Measurements from ENCODE around the gene AEBP2.

AEBP2 gene

DNA sequence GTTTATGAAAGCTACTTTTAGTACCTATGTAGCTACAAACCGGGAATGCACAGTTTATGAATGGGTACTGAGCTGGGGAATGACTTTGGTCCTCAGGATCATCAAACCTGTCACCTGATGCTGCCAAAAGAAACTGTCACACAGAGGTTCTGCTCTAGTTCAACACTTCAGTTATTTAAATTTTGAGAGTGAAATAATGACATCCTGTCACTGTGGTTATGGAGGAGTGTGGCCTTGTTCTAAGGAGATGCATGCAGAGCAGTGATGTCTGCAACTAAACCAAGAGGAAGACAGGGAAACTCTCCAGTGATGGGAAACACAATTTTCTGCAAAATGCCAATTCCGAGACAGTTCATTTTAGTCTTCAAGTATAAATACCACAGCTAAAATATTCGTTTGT is 4.8 kb upstream of the AEBP2 start:
- H3K4me3 ChIP-seq (ENCODE audit: control insufficient read depth, low read depth, low read length): no peak overlapping the region
- TF ChIP-seq, protein P1, sequence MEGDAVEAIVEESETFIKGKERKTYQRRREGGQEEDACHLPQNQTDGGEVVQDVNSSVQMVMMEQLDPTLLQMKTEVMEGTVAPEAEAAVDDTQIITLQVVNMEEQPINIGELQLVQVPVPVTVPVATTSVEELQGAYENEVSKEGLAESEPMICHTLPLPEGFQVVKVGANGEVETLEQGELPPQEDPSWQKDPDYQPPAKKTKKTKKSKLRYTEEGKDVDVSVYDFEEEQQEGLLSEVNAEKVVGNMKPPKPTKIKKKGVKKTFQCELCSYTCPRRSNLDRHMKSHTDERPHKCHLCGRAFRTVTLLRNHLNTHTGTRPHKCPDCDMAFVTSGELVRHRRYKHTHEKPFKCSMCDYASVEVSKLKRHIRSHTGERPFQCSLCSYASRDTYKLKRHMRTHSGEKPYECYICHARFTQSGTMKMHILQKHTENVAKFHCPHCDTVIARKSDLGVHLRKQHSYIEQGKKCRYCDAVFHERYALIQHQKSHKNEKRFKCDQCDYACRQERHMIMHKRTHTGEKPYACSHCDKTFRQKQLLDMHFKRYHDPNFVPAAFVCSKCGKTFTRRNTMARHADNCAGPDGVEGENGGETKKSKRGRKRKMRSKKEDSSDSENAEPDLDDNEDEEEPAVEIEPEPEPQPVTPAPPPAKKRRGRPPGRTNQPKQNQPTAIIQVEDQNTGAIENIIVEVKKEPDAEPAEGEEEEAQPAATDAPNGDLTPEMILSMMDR (IDR thresholded peaks at IDR 0.05; ENCODE audit: control insufficient read depth, insufficient read depth, low read depth, low read length, missing control alignments): no peak
- DNase-seq (ENCODE audit: low read depth): no peak

DNA sequence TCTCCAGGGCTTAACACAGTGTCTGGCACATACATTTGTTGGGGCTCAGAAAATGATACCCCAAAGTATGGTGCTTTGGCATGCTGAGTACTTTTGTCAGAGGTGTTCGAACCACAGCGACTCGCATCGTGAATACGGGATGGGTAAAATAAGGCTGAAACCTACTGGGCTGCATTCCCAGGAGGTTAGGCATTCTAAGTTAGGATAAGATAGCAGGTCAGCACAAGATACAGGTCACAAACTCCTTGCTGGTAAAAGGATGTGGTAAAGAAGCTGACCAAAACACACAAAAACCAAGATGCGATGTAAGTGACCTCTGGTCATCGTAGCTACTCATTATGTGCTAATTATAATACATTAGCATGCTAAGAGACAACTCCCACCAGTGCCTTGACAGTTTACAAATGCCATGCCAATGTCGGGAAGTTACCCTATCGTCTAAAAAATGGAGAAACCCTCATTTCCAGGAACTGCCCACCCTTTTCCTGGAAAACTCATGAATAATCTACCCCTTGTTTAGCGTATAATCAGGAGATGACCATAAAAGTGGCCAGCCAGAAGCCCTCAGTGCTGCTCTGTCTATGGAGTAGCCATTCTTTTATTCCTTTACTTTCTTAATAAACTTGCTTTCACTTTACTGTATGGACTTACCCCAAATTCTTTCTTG is 3.3 kb upstream of the AEBP2 start:
- DNase-seq (ENCODE audit: low read depth): no peak
- TF ChIP-seq, protein P1 (IDR thresholded peaks at IDR 0.05; ENCODE audit: control insufficient read depth, insufficient read depth, low read depth, low read length, missing control alignments): no peak
- H3K4me3 ChIP-seq (ENCODE audit: control insufficient read depth, low read depth, low read length): no peak overlapping the region

DNA sequence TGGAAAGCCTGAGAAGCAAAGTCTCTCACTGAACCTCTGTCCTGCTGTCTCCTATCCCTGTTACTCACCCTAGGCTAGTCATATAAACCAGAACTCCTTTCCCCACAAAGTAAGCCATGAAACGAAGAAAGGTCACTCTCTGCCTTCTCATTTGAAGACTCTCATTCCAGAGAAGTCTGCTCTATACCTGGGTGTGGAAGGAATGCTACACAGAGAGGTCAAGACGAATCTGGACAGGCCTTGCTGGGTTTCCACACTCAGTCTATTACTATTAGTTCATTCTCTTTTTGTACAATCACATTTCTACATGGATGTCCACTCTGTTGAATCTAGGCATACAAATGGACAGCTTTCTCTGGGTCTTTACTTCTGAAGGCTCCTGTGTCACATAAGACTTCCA is 2.4 kb upstream of the AEBP2 start:
- TF ChIP-seq, protein P1 (IDR thresholded peaks at IDR 0.05; ENCODE audit: control insufficient read depth, insufficient read depth, low read depth, low read length, missing control alignments): no peak
- no peak for DNase-seq (ENCODE audit: low read depth)
- H3K4me3 ChIP-seq (ENCODE audit: control insufficient read depth, low read depth, low read length): no peak overlapping the region

DNA sequence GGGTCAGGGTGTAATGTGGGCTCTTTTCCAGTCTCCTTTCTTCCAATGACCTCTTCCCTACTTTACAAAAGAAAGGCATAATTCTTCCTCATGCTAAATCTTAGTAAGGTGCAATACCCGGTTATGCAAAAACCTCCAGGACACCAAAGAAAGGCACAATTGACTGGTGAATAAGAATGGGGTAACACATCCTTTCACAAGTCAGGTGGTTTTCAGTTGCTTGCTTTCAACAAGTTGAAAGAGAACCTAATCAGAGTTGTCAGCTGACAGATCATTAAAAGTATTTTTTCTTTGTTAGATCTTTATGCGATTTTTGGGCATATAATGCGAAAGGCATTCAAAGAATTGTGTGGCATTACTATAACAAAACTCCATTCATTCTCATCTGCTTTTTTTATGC is 1.3 kb upstream of the AEBP2 start:
- H3K4me3 ChIP-seq (ENCODE audit: control insufficient read depth, low read depth, low read length): no peak overlapping the region
- TF ChIP-seq, protein P1 (IDR thresholded peaks at IDR 0.05; ENCODE audit: control insufficient read depth, insufficient read depth, low read depth, low read length, missing control alignments): no peak
- no peak for DNase-seq (ENCODE audit: low read depth)

DNA sequence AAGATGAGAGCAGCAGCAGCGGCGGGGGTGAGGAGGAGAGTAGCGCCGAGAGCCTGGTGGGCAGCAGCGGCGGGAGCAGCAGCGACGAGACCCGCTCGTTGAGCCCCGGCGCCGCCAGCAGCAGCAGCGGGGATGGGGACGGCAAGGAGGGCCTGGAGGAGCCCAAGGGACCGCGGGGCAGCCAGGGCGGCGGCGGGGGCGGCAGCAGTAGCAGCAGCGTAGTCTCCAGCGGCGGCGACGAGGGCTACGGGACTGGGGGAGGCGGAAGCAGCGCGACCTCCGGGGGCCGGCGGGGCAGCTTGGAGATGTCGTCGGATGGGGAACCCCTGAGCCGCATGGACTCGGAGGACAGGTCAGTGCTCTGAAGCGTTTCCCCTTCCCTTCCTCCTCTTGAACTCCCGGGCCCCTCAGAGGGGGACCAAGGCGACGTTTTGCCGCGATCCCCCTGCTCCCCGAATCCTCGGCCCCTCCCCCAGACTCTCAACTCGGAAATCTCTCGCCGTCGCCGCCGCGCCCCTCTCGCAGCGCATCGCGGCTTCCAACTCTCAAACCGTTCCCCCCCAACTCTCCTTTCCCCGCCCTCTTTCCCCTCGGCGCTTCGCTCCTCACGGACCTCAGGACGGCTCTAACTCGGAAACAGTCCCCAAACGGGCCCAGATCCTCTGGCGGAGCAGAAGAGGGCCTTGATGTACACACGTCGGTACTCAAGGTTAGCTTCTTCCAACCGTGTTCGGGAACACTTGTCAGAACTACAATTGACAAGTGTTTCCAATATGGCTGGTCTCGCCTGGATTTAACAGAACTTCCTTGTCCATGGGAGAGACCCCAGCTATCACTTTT is 947 bp downstream of the AEBP2 start:
- DNase-seq (ENCODE audit: low read depth): no peak
- H3K4me3 ChIP-seq (ENCODE audit: control insufficient read depth, low read depth, low read length): peak overlapping the region; percentile 84
- TF ChIP-seq, protein P1 (IDR thresholded peaks at IDR 0.05; ENCODE audit: control insufficient read depth, insufficient read depth, low read depth, low read length, missing control alignments): no peak

DNA sequence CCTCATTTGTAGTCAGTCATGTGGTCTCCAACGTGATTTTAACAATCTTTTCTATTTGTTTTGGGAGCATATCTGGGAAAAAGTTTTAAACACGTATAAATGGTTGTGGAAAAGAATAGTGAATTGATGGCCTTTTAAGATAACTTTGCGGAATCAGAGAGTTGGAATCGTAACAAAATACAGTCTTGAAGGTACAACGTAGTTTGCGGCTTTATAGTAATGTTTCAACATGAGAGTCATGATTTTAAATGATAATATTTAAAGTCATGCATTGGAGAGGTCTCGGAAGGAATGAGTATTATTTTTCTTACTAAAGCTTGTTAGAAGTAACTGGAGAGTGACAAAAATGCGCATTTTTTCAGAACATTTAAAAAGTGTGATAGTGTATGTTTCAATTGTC is 1.6 kb downstream of the AEBP2 start:
- peak overlapping the region; percentile 84 for H3K4me3 ChIP-seq (ENCODE audit: control insufficient read depth, low read depth, low read length)
- DNase-seq (ENCODE audit: low read depth): no peak
- TF ChIP-seq, protein P1 (IDR thresholded peaks at IDR 0.05; ENCODE audit: control insufficient read depth, insufficient read depth, low read depth, low read length, missing control alignments): no peak

Data from AG09309 (cell line).